NCI-H446 treated with DMSO at 0.1 percent for 48 hours (cell line): ENCODE results near the gene RABGAP1L.
A peak's percentile ranks its signal among the peaks of the same experiment; 100 is the strongest.
"Not testable (repeated sequence)": the region's sequence is repeated elsewhere in the genome, so short reads cannot be mapped to it uniquely, and the experiment has no call there.

Experiments used
- DNase-seq: peaks from one replicate; lab custom pipeline; 2025; lab: John Stamatoyannopoulos, UW

The RABGAP1L gene

DNA sequence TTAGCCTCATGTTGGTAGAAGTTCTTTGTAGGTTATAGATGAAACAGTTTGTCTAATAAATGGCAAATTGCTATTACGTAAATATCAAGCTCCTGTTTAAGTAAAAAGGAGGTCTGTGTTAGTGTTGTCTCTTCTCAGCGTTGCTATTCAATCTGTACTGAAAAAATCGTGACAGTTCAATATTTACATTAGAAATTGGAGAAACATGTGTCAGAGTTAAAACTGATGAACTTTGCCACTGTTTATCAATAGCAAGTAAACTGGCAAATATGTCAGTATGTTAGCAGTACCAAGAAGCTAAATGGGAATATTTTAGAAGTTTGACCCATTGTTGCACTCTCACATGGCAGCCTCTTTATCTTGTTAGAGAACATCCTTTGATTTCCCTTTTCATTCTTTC is 506.9 kb downstream of the RABGAP1L start:
- DNase-seq, result no peak

- DNase-seq, result no peak
Measured at GRCh38 chr1:174671826-174672225, 512.5 kb downstream of the RABGAP1L start.

- DNase-seq, result peak; percentile 57
Measured at GRCh38 chr1:174676856-174677255, 517.5 kb downstream of the RABGAP1L start.

- no peak for DNase-seq
Measured at GRCh38 chr1:174678657-174679056, 519.3 kb downstream of the RABGAP1L start.

DNA sequence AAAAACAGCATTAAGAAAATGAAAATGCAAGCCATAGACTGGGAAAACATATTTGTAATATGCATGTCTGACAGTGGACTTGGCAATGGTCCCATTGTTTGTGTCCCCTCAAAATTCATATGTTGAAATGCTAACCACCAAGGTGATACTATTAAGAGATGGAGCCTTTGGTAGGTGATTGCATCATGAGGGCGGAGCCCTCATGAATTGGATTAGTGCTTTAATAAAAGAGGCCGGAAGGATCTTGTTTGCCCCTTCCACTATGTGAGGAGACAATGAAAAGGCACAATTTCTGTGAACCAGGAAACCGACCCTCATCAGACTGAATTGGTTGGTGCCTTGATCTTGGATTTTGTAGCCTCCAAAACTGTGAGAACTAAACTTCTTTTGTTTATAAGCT is 520.8 kb downstream of the RABGAP1L start:
- DNase-seq, result no peak

DNA sequence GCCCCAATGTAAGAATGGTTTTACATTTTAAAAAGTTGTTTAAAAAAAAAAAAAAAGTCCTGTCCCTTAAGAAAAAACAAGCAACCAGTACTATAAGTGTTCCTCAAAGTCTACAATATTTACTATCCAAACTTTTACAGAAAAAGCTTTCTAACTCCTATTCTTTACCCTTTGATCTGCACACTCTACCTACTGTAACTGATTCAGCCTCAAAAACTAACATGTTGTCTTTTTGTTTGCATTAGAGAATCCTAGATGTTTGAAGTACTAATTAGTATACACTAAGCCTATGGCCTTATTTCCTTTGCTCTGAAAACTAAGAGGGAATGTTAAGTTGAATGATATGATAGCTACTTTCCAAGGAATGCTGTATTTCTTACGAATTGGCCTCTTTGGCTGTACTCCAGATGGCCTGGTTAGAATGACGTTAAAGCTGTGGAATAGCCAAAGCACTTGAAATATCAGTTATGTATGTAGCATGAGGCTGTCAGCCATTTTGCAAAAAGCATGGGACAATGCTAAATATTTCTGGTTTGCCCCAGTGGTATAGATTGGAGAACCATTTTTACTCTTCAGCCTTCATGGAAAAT is 523.2 kb downstream of the RABGAP1L start:
- peak; percentile 11 for DNase-seq

GRCh38 chr1:174686213-174686612 is 526.9 kb downstream of the RABGAP1L start:
- no peak for DNase-seq

GRCh38 chr1:174689524-174689923 is 530.2 kb downstream of the RABGAP1L start:
- no peak for DNase-seq

DNA sequence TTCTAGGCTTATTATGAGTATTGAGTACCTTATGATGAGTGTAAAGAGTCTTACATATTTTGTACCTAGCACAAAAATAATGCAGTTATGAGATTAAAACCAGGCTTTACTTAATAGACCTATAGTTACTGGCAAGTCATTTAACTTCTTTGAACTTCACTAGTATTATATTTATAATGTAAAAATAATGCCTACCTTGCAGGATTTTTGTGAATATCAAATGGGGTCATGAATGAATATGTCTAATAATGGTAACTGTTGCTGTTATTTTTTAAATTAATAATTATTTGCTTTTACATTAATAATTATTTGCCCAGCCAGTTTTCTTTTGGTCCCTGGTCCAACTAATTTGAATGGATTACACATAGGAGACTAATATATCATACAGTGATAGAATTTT is 530.9 kb downstream of the RABGAP1L start:
- no peak for DNase-seq

DNA sequence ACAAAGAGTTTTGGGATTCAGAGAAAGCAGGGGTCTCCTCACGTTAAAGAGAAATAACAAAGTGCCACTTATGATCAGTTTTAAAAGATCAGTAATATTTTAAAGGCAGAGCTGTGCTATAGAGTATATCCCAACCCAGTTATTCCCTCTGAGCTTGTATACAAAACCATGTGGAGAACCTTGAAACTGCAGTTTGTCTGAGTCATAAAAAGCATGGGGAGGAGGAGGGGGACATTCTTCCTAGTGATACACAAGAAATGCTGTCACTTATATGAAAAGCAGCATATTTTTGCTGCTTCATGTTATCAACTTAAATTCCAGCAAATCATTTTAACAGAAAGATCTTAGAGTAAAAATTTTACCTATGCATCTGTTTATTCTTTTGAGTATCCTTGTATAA is 533.0 kb downstream of the RABGAP1L start:
- DNase-seq, result no peak

DNA sequence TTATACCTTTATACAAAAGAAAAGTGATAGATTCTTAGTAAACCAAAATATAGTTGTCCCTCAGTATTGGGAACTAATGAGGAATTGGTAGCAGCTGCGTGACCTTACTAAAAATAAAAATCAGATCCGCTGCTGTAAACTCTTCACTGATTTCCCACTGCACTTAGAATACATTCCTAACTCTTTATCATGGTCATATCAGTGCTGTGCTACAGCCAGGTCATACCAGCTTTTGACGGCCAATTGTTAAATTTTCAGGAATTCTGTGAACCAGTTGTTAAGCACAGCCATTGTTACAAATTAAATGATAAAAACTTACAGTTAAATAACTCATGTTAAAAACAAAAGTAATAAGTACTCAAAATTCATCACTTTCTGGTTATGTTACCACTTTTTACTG is 533.8 kb downstream of the RABGAP1L start:
- no peak for DNase-seq

GRCh38 chr1:174693539-174693938 is 534.2 kb downstream of the RABGAP1L start:
- not testable (repeated sequence) for DNase-seq

DNA sequence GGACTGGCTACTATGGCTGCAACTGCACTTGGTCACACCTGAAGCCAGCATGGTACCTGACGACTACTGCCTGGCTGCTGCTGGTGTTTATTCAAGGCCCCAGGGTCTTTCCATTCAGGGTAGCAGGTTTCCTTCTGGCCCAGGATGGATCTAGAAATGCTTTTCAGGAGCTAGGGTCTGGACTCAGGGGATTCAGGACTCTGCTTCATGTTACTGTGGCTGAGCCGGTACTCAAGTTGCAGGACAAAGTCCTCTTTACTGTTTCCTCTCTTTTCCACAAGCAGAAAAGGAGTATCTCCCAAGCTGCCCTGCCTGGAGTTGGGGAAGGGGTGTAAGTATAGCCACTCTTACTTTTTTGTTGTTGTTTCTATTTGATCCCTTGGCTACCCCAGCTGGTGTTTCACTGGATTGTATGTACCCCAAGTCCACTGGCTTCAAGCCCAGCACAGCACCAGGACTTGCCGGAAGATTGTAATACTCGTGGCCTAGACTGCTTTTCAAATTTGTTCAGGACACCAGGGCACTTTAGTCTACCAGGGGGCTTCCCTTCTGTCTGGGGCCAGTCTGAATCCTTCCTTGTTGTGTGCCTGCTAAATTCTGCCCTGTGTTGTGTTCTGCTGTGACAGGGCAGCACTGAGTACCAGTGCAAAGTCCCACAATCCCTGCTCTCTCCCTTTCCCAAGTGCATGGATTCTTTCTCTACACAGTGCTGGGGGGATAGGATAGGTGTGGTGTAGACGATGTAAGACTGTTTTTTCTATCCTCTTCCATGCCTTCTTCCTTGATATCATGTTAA is 536.9 kb downstream of the RABGAP1L start:
- DNase-seq, result no peak

DNA sequence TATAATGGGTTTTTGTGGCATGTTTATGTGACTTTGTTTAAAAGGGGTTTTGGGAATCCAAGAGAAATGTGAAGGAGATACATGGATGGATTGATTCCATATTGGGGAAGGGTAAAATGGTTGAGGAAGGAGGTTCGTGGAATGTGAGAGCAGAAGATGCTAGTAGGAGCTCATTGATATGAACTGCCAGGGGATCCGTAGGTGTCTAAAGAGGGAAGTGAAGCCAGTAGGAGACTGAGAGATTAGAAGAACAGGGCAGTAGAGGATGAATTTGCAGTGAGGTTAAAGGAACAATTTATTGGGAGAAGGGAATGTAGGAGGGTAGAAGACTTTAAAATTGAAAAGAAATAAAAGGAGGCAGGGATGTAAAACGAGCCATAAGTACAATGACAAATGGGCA is 541.0 kb downstream of the RABGAP1L start:
- DNase-seq, result no peak

DNA sequence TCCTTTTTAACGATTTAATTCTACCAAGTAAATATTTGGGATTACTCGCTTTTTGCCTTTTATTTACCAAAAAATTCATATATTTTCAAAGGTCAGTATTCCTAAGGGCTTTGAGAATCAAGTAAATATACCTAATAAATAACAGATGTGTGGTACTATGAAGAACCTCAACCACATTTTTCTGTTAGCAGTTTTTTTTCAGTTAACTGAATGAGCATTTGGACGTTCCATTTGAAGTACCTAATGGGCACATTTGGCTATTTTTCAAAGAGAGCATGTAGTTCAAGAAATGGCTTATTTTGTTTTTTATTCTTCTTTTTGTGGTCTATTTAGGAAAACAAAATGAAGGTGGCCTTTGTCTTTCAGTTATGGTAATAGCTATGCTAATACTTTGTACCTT is 541.5 kb downstream of the RABGAP1L start:
- peak; percentile 8 for DNase-seq

DNA sequence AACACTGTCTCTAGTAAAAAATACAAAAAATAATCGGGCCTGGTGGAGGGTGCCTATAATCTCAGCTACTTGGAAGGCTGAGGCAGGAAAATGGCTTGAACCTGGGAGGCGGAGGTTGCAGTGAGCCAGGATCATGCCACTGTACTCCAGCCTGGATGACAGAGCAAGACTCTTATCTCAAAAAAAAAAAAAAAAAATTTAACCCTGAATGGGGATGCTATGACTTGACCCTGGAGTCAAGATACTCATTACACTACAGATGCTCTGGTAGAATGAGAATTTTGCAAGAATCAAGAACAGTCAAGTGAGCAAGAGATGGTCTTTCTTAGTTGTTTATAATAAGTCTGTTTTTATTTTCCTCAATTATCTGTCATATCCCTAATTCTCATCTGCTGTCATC is 542.2 kb downstream of the RABGAP1L start:
- DNase-seq, result no peak

GRCh38 chr1:174702011-174702410 is 542.7 kb downstream of the RABGAP1L start:
- peak; percentile 20 for DNase-seq

GRCh38 chr1:174703309-174703708 is 544.0 kb downstream of the RABGAP1L start:
- no peak for DNase-seq

- no peak for DNase-seq
Measured at GRCh38 chr1:174704300-174704699, 545.0 kb downstream of the RABGAP1L start.

DNA sequence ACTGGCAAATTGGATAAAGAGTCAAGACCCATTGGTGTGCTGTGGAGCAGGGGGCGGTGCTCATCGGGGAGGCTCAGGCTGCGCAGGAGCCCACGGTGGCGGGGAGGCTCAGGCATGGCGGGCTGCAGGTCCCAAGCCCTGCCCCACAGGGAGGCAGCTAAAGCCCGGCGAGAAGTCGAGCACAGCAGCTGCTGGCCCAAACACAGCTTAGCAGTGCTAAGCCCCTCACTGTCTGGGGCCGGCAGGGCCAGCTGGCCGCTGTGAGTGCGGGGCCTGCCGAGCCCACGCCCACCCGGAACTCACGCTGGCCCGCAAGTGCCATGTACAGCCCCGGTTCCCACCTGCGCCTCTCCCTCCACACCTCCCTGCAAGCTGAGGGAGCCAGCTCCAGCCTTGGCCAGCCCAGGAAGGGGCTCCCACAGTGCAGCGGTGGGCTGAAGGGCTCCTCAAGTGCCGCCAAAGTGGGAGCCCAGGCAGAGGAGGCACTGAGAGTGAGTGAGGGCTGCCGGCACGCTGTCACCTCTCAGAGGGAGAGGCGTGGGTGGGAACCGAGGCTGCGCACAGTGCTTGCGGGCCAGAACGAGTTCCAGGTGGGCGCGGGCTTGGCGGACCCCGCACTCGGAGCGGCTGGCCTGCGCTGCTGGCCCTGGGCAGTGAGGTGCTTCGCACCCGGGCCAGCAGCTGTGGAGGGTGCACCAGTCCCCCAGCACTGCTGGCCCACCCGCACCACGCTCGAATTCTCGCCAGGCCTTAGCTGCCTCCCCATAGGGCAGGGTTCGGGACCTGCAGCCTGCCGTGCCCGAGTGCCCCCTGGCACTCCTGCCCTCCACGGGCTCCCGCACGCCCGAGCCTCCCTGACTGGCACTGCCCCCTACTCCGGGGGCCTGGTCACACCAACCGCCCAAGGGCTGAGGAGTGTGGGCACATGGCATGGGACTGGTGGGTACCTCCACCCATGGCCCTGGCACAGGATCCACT is 551.8 kb downstream of the RABGAP1L start:
- no peak for DNase-seq

DNA sequence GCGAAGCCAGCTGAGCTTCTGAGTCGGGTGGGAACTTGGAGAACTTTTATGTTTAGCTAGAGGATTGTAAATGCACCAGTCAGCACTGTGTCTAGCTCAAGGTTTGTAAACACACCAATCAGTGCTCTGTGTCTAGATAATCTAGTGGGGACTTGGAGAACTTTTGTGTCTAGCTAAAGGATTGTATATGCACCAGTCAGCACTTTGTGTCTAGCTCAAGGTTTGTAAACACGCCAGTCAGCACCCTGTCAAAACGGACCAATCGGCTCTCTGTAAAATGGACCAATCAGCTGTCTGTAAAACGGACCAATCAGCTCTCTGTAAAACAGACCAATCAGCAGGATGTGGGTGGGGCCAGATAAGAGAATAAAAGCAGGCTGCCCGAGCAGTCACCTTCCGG is 552.5 kb downstream of the RABGAP1L start:
- DNase-seq, result not testable (repeated sequence)

- no peak for DNase-seq
Measured at GRCh38 chr1:174712541-174712940, 553.2 kb downstream of the RABGAP1L start.

DNA sequence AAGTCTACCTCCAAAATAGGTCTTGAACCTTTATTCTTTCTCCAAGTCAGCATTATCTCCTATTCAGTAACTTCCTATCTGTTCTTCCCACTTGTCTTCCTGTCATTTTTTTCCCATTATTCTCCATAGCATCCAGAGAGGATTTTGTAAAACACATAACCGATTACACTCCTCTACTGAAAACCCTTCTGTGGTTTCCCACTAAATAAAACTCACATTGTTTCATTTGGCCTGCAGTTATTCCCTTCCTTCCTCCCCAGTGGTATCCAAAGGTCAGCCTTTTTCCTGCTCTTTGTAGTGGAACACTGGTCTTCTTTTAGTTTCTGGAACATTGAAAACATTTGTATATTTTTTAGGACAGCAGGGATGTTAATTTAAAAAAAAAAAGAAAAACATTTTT is 554.5 kb downstream of the RABGAP1L start:
- DNase-seq, result no peak
